NCI-H82 treated with DMSO at 0.1 percent for 48 hours (cell line): ENCODE measurements around the gene LDLRAD3.
A peak's percentile ranks its signal among the peaks of the same experiment; 100 is the strongest.
"Not testable (repeated sequence)": the region's sequence is repeated elsewhere in the genome, so short reads cannot be mapped to it uniquely, and the experiment has no call there.

Experiments used
- DNase-seq: peaks from one replicate; lab custom pipeline; 2025; ENCODE audit not compliant: unreplicated experiment; lab: John Stamatoyannopoulos, UW

LDLRAD3 gene

GRCh38 chr11:35943713-35944502 is at the start of gene LDLRAD3:
LDLRAD3 (plus strand) TSS chr11:35944062; CDS start chr11:35944099, 37 bp downstream.
- DNase-seq: peak; percentile 9

- no peak for DNase-seq
These were observed 46.8 kb upstream of the LDLRAD3 start for GRCh38 chr11:35897019-35897418.

GRCh38 chr11:35902961-35903360 is 40.9 kb upstream of the LDLRAD3 start:
- DNase-seq: no peak

- no peak for DNase-seq
These were observed 38.1 kb upstream of the LDLRAD3 start for GRCh38 chr11:35905646-35906276.

- DNase-seq: no peak
These were observed 37.6 kb upstream of the LDLRAD3 start for GRCh38 chr11:35906277-35906661.

GRCh38 chr11:35906681-35907080 is 37.2 kb upstream of the LDLRAD3 start:
- DNase-seq: no peak

- DNase-seq: no peak
These were observed 36.0 kb upstream of the LDLRAD3 start for GRCh38 chr11:35907648-35908431.

GRCh38 chr11:35908432-35908771 is 35.5 kb upstream of the LDLRAD3 start:
- DNase-seq: not testable (repeated sequence)

- DNase-seq: no peak
These were observed 34.2 kb upstream of the LDLRAD3 start for GRCh38 chr11:35909511-35910265.

- DNase-seq: no peak
These were observed 32.8 kb upstream of the LDLRAD3 start for GRCh38 chr11:35911013-35911412.

- no peak for DNase-seq
These were observed 32.2 kb upstream of the LDLRAD3 start for GRCh38 chr11:35911616-35912165.

- DNase-seq: not testable (repeated sequence)
These were observed 31.4 kb upstream of the LDLRAD3 start for GRCh38 chr11:35912436-35912835.

- no peak for DNase-seq
These were observed 30.8 kb upstream of the LDLRAD3 start for GRCh38 chr11:35912883-35913624.

GRCh38 chr11:35914816-35915215 is 29.0 kb upstream of the LDLRAD3 start:
- DNase-seq: no peak

- no peak for DNase-seq
These were observed 27.6 kb upstream of the LDLRAD3 start for GRCh38 chr11:35916270-35916669.

- no peak for DNase-seq
These were observed 26.2 kb upstream of the LDLRAD3 start for GRCh38 chr11:35917676-35918075.

- DNase-seq: no peak
These were observed 25.1 kb upstream of the LDLRAD3 start for GRCh38 chr11:35918716-35919115.

- DNase-seq: no peak
These were observed 24.6 kb upstream of the LDLRAD3 start for GRCh38 chr11:35919244-35919643.

- DNase-seq: no peak
These were observed 20.4 kb upstream of the LDLRAD3 start for GRCh38 chr11:35923452-35923851.

- no peak for DNase-seq
These were observed 19.1 kb upstream of the LDLRAD3 start for GRCh38 chr11:35924811-35925210.
